ENCODE measurements around the gene TBK1.
"Not testable (repeated sequence)": the region's sequence is repeated elsewhere in the genome, so short reads cannot be mapped to it uniquely, and the experiment has no call there.

TBK1 gene

GRCh38 chr12:64532734-64533351, 80.9 kb downstream of the TBK1 start:
- TF ChIP-seq, protein P1, sequence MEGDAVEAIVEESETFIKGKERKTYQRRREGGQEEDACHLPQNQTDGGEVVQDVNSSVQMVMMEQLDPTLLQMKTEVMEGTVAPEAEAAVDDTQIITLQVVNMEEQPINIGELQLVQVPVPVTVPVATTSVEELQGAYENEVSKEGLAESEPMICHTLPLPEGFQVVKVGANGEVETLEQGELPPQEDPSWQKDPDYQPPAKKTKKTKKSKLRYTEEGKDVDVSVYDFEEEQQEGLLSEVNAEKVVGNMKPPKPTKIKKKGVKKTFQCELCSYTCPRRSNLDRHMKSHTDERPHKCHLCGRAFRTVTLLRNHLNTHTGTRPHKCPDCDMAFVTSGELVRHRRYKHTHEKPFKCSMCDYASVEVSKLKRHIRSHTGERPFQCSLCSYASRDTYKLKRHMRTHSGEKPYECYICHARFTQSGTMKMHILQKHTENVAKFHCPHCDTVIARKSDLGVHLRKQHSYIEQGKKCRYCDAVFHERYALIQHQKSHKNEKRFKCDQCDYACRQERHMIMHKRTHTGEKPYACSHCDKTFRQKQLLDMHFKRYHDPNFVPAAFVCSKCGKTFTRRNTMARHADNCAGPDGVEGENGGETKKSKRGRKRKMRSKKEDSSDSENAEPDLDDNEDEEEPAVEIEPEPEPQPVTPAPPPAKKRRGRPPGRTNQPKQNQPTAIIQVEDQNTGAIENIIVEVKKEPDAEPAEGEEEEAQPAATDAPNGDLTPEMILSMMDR (IDR thresholded peaks at IDR 0.05; ENCODE audit: low read depth, low read length, missing control alignments) = no peak

GRCh38 chr12:64534672-64535199, 82.8 kb downstream of the TBK1 start:
- DNase-seq (ENCODE audit: extremely low read depth, low read depth) = no peak
- H3K4me3 ChIP-seq (replicated peaks; ENCODE audit: low read depth, low read length) = no peak overlapping the region
- TF ChIP-seq, protein P1 (IDR thresholded peaks at IDR 0.05; ENCODE audit: low read depth, low read length, missing control alignments) = no peak

More at GRCh38 chr12:64532734-64533351, 80.9 kb downstream of the TBK1 start:
- H3K4me3 ChIP-seq (replicated peaks; ENCODE audit: low read depth, low read length) = no peak overlapping the region
- no peak for DNase-seq (ENCODE audit: extremely low read depth, low read depth)

GRCh38 chr12:64538121-64538520, 86.2 kb downstream of the TBK1 start:
- DNase-seq (ENCODE audit: extremely low read depth, low read depth) = no peak
- no peak overlapping the region for H3K4me3 ChIP-seq (replicated peaks; ENCODE audit: low read depth, low read length)
- TF ChIP-seq, protein P1 (IDR thresholded peaks at IDR 0.05; ENCODE audit: low read depth, low read length, missing control alignments) = no peak

DNA sequence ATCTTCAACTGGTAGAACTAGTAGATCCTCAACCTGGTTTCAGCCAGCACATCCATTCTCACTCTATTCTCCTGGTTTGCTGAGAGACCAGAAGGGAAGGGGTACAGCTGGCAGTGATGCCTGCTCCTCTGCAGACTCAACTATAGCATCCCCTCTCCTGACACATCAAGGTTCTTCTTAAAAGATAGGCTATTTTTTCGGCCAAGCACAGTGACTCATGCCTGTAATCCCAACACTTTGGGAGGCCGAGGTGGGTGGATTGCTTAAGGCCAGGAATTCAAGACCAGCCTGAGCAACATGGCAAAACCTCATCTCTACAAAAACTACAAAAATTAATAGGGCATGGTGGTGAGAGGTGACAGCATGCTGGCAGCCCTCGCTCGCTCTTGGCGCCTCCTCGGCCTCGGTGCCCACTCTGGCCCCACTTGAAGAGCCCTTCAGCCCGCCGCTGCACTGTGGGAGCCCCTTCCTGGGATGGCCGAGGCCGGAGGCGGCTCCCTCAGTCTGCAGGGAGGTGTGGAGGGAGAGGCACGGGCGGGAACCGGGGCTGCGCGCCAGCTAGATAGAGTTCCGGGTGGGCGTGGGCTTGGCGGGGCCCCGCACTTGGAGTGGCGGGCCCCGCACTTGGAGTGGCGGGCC, 90.6 kb downstream of the TBK1 start:
- not testable (repeated sequence) for H3K4me3 ChIP-seq (replicated peaks; ENCODE audit: low read depth, low read length); DNase-seq (ENCODE audit: extremely low read depth, low read depth)

DNA sequence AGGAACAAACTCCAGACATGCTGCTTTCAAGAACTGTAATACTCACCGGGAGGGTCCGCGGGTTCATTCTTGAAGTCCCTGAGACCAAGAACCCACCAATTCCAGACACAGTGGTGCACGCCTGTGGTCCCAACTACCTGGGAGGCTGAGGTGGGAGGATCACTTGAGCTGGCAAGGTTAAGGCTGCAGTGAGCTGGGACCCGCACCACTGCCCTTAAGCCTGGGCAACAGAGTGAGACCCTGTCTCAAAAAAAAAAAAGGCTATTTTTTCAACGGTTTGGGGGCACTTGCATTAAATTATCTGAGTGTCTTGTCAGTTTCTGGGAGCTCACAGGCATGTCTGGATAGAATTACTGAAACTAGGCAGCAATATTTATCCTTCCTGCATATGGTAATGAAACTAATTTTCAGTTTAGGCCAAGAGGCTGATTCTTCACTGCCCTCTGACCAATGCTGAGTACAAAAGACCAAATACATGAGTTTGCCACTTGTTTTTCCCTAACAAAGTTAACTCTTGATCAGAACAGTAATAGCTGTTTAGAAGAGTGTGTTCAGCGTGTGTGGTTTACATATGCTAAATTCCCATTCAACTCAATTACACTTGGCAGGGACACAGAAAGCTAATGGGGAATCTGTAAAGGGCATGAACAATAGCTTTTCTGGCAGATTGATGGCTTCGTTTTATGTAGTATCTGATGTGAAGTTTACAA, 92.6 kb downstream of the TBK1 start:
- no peak overlapping the region for H3K4me3 ChIP-seq (replicated peaks; ENCODE audit: low read depth, low read length)
- TF ChIP-seq, protein P1 (IDR thresholded peaks at IDR 0.05; ENCODE audit: low read depth, low read length, missing control alignments) = no peak
- DNase-seq (ENCODE audit: extremely low read depth, low read depth) = no peak

GRCh38 chr12:64545081-64545382, 93.1 kb downstream of the TBK1 start:
- no peak for DNase-seq (ENCODE audit: extremely low read depth, low read depth)
- TF ChIP-seq, protein P1 (IDR thresholded peaks at IDR 0.05; ENCODE audit: low read depth, low read length, missing control alignments) = no peak
- H3K4me3 ChIP-seq (replicated peaks; ENCODE audit: low read depth, low read length) = no peak overlapping the region

GRCh38 chr12:64549108-64549507, 97.2 kb downstream of the TBK1 start:
- TF ChIP-seq, protein P1 (IDR thresholded peaks at IDR 0.05; ENCODE audit: low read depth, low read length, missing control alignments) = no peak
- no peak overlapping the region for H3K4me3 ChIP-seq (replicated peaks; ENCODE audit: low read depth, low read length)
- no peak for DNase-seq (ENCODE audit: extremely low read depth, low read depth)

Data from HFF-Myc (cell line).